OCI-LY7 (cell line): ENCODE results near the gene CORO1C.

Experiments
- EZH2phosphoT487 ChIP-seq: fragments of 200-600 bp; sonication (generic); IDR thresholded peaks from 2 replicates; pipeline ENCODE4 v1.6.1; 2018; ENCODE audit warnings: low read depth, borderline replicate concordance, mild to moderate bottlenecking, mixed run types, antibody characterized with exemption, low read length, moderate library complexity, mixed read lengths
- TF ChIP-seq, protein P1 (sequence below): fragments of 200-600 bp; sonication (generic); conservative IDR thresholded peaks from 2 replicates; pipeline ENCODE4 v1.5.1; 2014; ENCODE audit warnings: mild to moderate bottlenecking, antibody characterized with exemption, low read length, moderate library complexity, mixed read lengths

DNA sequence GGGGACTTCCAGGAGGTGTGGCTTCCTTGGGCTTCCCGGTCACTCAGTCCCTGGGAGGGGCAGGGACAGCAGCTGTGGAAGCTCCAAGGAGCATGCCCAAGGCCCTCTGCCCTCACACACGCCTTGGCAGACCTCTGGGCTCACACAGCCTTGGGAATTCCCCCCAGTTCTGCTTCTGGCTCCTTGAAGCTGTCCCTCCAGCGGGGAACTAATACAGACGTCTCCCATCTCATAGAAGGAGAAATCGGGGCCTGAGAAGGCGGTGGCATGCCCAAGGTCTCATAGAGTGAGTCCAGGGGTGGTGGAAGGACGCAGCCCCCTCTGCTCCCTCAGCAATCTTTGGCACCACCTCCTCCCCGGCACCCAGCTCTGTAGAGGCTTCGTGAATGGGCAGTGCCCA lies 117.8 kb downstream of the CORO1C start:
- TF ChIP-seq, protein P1, sequence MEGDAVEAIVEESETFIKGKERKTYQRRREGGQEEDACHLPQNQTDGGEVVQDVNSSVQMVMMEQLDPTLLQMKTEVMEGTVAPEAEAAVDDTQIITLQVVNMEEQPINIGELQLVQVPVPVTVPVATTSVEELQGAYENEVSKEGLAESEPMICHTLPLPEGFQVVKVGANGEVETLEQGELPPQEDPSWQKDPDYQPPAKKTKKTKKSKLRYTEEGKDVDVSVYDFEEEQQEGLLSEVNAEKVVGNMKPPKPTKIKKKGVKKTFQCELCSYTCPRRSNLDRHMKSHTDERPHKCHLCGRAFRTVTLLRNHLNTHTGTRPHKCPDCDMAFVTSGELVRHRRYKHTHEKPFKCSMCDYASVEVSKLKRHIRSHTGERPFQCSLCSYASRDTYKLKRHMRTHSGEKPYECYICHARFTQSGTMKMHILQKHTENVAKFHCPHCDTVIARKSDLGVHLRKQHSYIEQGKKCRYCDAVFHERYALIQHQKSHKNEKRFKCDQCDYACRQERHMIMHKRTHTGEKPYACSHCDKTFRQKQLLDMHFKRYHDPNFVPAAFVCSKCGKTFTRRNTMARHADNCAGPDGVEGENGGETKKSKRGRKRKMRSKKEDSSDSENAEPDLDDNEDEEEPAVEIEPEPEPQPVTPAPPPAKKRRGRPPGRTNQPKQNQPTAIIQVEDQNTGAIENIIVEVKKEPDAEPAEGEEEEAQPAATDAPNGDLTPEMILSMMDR = no peak
- TF ChIP-seq EZH2phosphoT487 = no peak
